ENCODE measurements around the gene AKAP7. TPM values are rescaled to one million over a fixed set of nuclear protein-coding genes. Genes with fewer than 3 reads are reported as not detected.

The AKAP7 gene
- polyA plus RNA-seq, 2 donors, result 2.3 to 2.6 TPM

GRCh38 chr6:131208787-131209186, 73.5 kb downstream of the AKAP7 start:
- no peaks in the 10 kb centered on the region for H3K4me1 ChIP-seq (ENCODE audit: control insufficient read depth in 2 of 2, insufficient read depth in 2 of 2, low read length in 1 of 2)
- no peak overlapping the region for H3K4me3 ChIP-seq (ENCODE audit: low read depth in 1 of 2, low read length in 2 of 2)
- no peaks in the 10 kb centered on the region for H3K27me3 ChIP-seq (ENCODE audit: control insufficient read depth in 1 of 2, insufficient read depth in 2 of 2, low read length in 2 of 2)
- H3K36me3 ChIP-seq (ENCODE audit: control insufficient read depth in 2 of 2, insufficient read depth in 2 of 2, low read length in 1 of 2), result no peaks in the 10 kb centered on the region
- 76 to 83% methylated on average over 1 of the region's 1 CpG for WGBS, 2 donors
- no peaks in the 10 kb centered on the region for H3K9me3 ChIP-seq (ENCODE audit: control insufficient read depth in 2 of 2, insufficient read depth in 1 of 2, low read depth in 1 of 2, low read length in 1 of 2)
- H3K27ac ChIP-seq (ENCODE audit: low read depth in 2 of 2, low read length in 1 of 2), result no peak overlapping the region

GRCh38 chr6:131210469-131210868, 75.2 kb downstream of the AKAP7 start:
- Histone ChIP-seq H3K36me3 (ENCODE audit: control insufficient read depth in 2 of 2, insufficient read depth in 2 of 2, low read length in 1 of 2) (peaks cover 0 to 4% of the 10 kb centered on the region in 2 donors), H3K9me3 (ENCODE audit: control insufficient read depth in 2 of 2, insufficient read depth in 1 of 2, low read depth in 1 of 2, low read length in 1 of 2) (no peaks in the 10 kb centered on the region), H3K27ac (ENCODE audit: low read depth in 2 of 2, low read length in 1 of 2) (no peak overlapping the region), H3K4me3 (ENCODE audit: low read depth in 1 of 2, low read length in 2 of 2) (no peak overlapping the region), H3K4me1 (ENCODE audit: control insufficient read depth in 2 of 2, insufficient read depth in 2 of 2, low read length in 1 of 2) (no peaks in the 10 kb centered on the region), H3K27me3 (ENCODE audit: control insufficient read depth in 1 of 2, insufficient read depth in 2 of 2, low read length in 2 of 2) (no peaks in the 10 kb centered on the region)
- WGBS, 2 donors, result 88 to 89% methylated on average over 2 of the region's 2 CpGs

DNA sequence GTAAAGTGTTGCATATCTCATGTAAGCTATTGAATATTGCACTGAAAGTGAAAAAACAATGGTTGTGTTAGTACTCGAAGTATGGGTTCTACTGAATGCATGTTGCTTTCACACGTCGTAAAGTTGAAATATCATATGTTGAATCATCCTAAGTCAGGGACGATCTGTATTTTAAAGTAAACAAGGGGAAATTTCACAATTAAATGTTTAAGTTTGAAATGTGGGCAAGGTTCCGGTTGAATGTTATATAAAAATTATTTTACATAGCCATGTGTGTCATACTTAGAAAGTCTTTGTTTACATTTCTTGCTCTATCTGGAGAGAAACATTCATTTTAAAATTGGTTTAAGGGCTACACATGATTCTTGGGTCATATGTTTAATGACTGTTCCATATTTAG, 76.8 kb downstream of the AKAP7 start:
- Histone ChIP-seq H3K27me3 (ENCODE audit: control insufficient read depth in 1 of 2, insufficient read depth in 2 of 2, low read length in 2 of 2) (no peaks in the 10 kb centered on the region), H3K36me3 (ENCODE audit: control insufficient read depth in 2 of 2, insufficient read depth in 2 of 2, low read length in 1 of 2) (peaks cover 0 to 4% of the 10 kb centered on the region in 2 donors), H3K4me3 (ENCODE audit: low read depth in 1 of 2, low read length in 2 of 2) (no peak overlapping the region), H3K9me3 (ENCODE audit: control insufficient read depth in 2 of 2, insufficient read depth in 1 of 2, low read depth in 1 of 2, low read length in 1 of 2) (no peaks in the 10 kb centered on the region), H3K4me1 (ENCODE audit: control insufficient read depth in 2 of 2, insufficient read depth in 2 of 2, low read length in 1 of 2) (no peaks in the 10 kb centered on the region), H3K27ac (ENCODE audit: low read depth in 2 of 2, low read length in 1 of 2) (no peak overlapping the region)
- 89 to 93% methylated on average over 5 of the region's 5 CpGs for WGBS, 2 donors

DNA sequence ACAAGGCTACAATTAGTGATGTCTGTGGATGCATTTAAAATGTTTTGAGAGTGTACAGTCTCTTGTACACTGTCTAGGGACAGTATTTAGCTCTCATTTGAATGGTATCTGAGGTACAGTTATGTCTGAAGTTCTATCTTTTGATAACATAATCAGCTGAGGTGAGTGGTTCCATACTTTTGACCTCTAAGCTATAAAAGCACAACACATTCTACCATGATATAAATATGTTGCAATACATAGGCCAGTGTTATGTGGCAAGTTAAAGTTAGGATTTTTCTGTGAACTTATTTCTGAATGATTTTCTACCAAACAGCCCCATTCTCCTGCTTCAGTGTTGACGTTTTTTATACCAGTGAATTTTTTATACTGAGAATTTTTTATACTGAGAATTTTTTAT, 77.6 kb downstream of the AKAP7 start:
- Histone ChIP-seq H3K27ac (ENCODE audit: low read depth in 2 of 2, low read length in 1 of 2) (no peak overlapping the region), H3K9me3 (ENCODE audit: control insufficient read depth in 2 of 2, insufficient read depth in 1 of 2, low read depth in 1 of 2, low read length in 1 of 2) (no peaks in the 10 kb centered on the region), H3K36me3 (ENCODE audit: control insufficient read depth in 2 of 2, insufficient read depth in 2 of 2, low read length in 1 of 2) (peaks cover 0 to 4% of the 10 kb centered on the region in 2 donors), H3K27me3 (ENCODE audit: control insufficient read depth in 1 of 2, insufficient read depth in 2 of 2, low read length in 2 of 2) (no peaks in the 10 kb centered on the region), H3K4me3 (ENCODE audit: low read depth in 1 of 2, low read length in 2 of 2) (no peak overlapping the region), H3K4me1 (ENCODE audit: control insufficient read depth in 2 of 2, insufficient read depth in 2 of 2, low read length in 1 of 2) (no peaks in the 10 kb centered on the region)
- 70 to 84% methylated on average over 1 of the region's 1 CpG for WGBS, 2 donors

- Histone ChIP-seq H3K4me3 (ENCODE audit: low read depth in 1 of 2, low read length in 2 of 2) (no peak overlapping the region), H3K9me3 (ENCODE audit: control insufficient read depth in 2 of 2, insufficient read depth in 1 of 2, low read depth in 1 of 2, low read length in 1 of 2) (no peaks in the 10 kb centered on the region), H3K36me3 (ENCODE audit: control insufficient read depth in 2 of 2, insufficient read depth in 2 of 2, low read length in 1 of 2) (peaks cover 0 to 4% of the 10 kb centered on the region in 2 donors), H3K27me3 (ENCODE audit: control insufficient read depth in 1 of 2, insufficient read depth in 2 of 2, low read length in 2 of 2) (no peaks in the 10 kb centered on the region), H3K27ac (ENCODE audit: low read depth in 2 of 2, low read length in 1 of 2) (no peak overlapping the region), H3K4me1 (ENCODE audit: control insufficient read depth in 2 of 2, insufficient read depth in 2 of 2, low read length in 1 of 2) (no peaks in the 10 kb centered on the region)
- WGBS, 2 donors, result 72 to 84% methylated on average over 3 of the region's 3 CpGs
Observed at GRCh38 chr6:131213501-131213990, 78.3 kb downstream of the AKAP7 start.

GRCh38 chr6:131215219-131215618, 80.0 kb downstream of the AKAP7 start:
- 89 to 96% methylated on average over 5 of the region's 5 CpGs for WGBS, 2 donors
- H3K27ac ChIP-seq (ENCODE audit: low read depth in 2 of 2, low read length in 1 of 2), result no peak overlapping the region

GRCh38 chr6:131216246-131216645, 81.0 kb downstream of the AKAP7 start:
- Histone ChIP-seq H3K9me3 (ENCODE audit: control insufficient read depth in 2 of 2, insufficient read depth in 1 of 2, low read depth in 1 of 2, low read length in 1 of 2) (no peaks in the 10 kb centered on the region), H3K4me3 (ENCODE audit: low read depth in 1 of 2, low read length in 2 of 2) (no peak overlapping the region), H3K36me3 (ENCODE audit: control insufficient read depth in 2 of 2, insufficient read depth in 2 of 2, low read length in 1 of 2) (peaks cover 0 to 4% of the 10 kb centered on the region in 2 donors), H3K27me3 (ENCODE audit: control insufficient read depth in 1 of 2, insufficient read depth in 2 of 2, low read length in 2 of 2) (no peaks in the 10 kb centered on the region), H3K4me1 (ENCODE audit: control insufficient read depth in 2 of 2, insufficient read depth in 2 of 2, low read length in 1 of 2) (no peaks in the 10 kb centered on the region), H3K27ac (ENCODE audit: low read depth in 2 of 2, low read length in 1 of 2) (no peak overlapping the region)
- 57 to 78% methylated on average over 4 of the region's 4 CpGs for WGBS, 2 donors

More at GRCh38 chr6:131215219-131215618, 80.0 kb downstream of the AKAP7 start:
- H3K27me3 ChIP-seq (ENCODE audit: control insufficient read depth in 1 of 2, insufficient read depth in 2 of 2, low read length in 2 of 2), result no peaks in the 10 kb centered on the region
- no peak overlapping the region for H3K4me3 ChIP-seq (ENCODE audit: low read depth in 1 of 2, low read length in 2 of 2)
- H3K36me3 ChIP-seq (ENCODE audit: control insufficient read depth in 2 of 2, insufficient read depth in 2 of 2, low read length in 1 of 2), result peaks cover 0 to 4% of the 10 kb centered on the region in 2 donors
- no peaks in the 10 kb centered on the region for H3K4me1 ChIP-seq (ENCODE audit: control insufficient read depth in 2 of 2, insufficient read depth in 2 of 2, low read length in 1 of 2)
- H3K9me3 ChIP-seq (ENCODE audit: control insufficient read depth in 2 of 2, insufficient read depth in 1 of 2, low read depth in 1 of 2, low read length in 1 of 2), result no peaks in the 10 kb centered on the region

DNA sequence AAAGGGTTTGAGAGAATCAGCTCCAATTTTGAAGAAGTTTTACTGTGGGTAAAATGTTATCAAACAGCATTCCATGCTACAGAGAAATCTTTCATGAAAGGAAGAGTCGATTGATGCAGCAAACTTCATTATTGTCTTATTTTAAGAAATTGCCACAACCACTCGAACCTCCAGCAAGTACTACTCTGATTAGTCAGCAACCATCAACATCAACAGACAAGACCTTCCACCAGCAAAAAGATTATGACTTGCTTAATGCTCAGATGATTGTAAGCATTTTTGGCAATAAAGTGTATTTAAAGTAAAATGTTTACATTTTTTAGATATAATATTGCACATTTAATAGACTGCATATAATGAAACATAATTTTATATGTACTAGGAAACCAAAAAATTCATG, 87.5 kb downstream of the AKAP7 start:
- WGBS, 2 donors, result 92 to 99% methylated on average over 2 of the region's 2 CpGs
- Histone ChIP-seq H3K4me1 (ENCODE audit: control insufficient read depth in 2 of 2, insufficient read depth in 2 of 2, low read length in 1 of 2) (no peaks in the 10 kb centered on the region), H3K4me3 (ENCODE audit: low read depth in 1 of 2, low read length in 2 of 2) (no peak overlapping the region), H3K9me3 (ENCODE audit: control insufficient read depth in 2 of 2, insufficient read depth in 1 of 2, low read depth in 1 of 2, low read length in 1 of 2) (no peaks in the 10 kb centered on the region), H3K36me3 (ENCODE audit: control insufficient read depth in 2 of 2, insufficient read depth in 2 of 2, low read length in 1 of 2) (no peaks in the 10 kb centered on the region), H3K27me3 (ENCODE audit: control insufficient read depth in 1 of 2, insufficient read depth in 2 of 2, low read length in 2 of 2) (no peaks in the 10 kb centered on the region), H3K27ac (ENCODE audit: low read depth in 2 of 2, low read length in 1 of 2) (no peak overlapping the region)

GRCh38 chr6:131223416-131223815, 88.1 kb downstream of the AKAP7 start:
- Histone ChIP-seq H3K4me1 (ENCODE audit: control insufficient read depth in 2 of 2, insufficient read depth in 2 of 2, low read length in 1 of 2) (no peaks in the 10 kb centered on the region), H3K36me3 (ENCODE audit: control insufficient read depth in 2 of 2, insufficient read depth in 2 of 2, low read length in 1 of 2) (no peaks in the 10 kb centered on the region), H3K27ac (ENCODE audit: low read depth in 2 of 2, low read length in 1 of 2) (no peak overlapping the region), H3K9me3 (ENCODE audit: control insufficient read depth in 2 of 2, insufficient read depth in 1 of 2, low read depth in 1 of 2, low read length in 1 of 2) (no peaks in the 10 kb centered on the region), H3K27me3 (ENCODE audit: control insufficient read depth in 1 of 2, insufficient read depth in 2 of 2, low read length in 2 of 2) (no peaks in the 10 kb centered on the region), H3K4me3 (ENCODE audit: low read depth in 1 of 2, low read length in 2 of 2) (no peak overlapping the region)
- WGBS, 2 donors, result 70 to 82% methylated on average over 1 of the region's 1 CpG

DNA sequence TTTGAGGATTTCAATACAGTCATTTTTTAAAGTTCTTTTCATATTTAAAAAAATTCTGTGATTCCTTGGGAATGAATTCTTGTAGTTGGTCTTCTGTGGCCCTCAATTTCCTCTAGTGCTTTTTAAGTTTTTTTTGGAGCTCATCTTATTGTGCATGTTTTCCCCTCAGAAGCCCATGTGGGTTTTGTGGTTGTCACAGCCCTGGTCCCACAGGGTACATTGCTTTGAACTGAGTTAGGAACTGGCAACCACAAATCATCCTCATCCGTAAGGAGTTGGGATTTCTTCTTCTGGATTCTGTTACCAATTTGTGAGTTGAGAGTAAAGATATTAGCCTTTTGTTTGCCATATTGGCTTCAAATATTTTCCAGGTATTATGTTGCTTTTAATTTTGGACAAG, 89.9 kb downstream of the AKAP7 start:
- 77 to 89% methylated on average over 1 of the region's 1 CpG for WGBS, 2 donors
- Histone ChIP-seq H3K36me3 (ENCODE audit: control insufficient read depth in 2 of 2, insufficient read depth in 2 of 2, low read length in 1 of 2) (no peaks in the 10 kb centered on the region), H3K4me3 (ENCODE audit: low read depth in 1 of 2, low read length in 2 of 2) (no peak overlapping the region), H3K9me3 (ENCODE audit: control insufficient read depth in 2 of 2, insufficient read depth in 1 of 2, low read depth in 1 of 2, low read length in 1 of 2) (no peaks in the 10 kb centered on the region), H3K27ac (ENCODE audit: low read depth in 2 of 2, low read length in 1 of 2) (no peak overlapping the region), H3K27me3 (ENCODE audit: control insufficient read depth in 1 of 2, insufficient read depth in 2 of 2, low read length in 2 of 2) (no peaks in the 10 kb centered on the region), H3K4me1 (ENCODE audit: control insufficient read depth in 2 of 2, insufficient read depth in 2 of 2, low read length in 1 of 2) (no peaks in the 10 kb centered on the region)

All from esophagus (tissue), 2 donors.